ENCODE data around the gene RGS7. TPM values are rescaled to one million over a fixed set of nuclear protein-coding genes. Genes with fewer than 3 reads are reported as not detected.

Gene RGS7
- total and polyA plus RNA-seq, 2 of the 4 experiments (the other 2 are of a cell fraction), result 0.58 to 0.72 TPM

GRCh38 chr1:241063276-241063675 lies 293.7 kb downstream of the RGS7 start:
- Histone ChIP-seq H3K9me1 (ENCODE audit: insufficient read depth, low read length) (no peaks in the 10 kb centered on the region), H3K36me3 (ENCODE audit: control insufficient read depth, insufficient read depth, low read length) (no peaks in the 10 kb centered on the region), H2BK5ac (ENCODE audit: low read depth, low read length, poor library complexity, severe bottlenecking) (no peak overlapping the region), H3K23ac (ENCODE audit: low read depth, low read length) (no peak overlapping the region), H3K79me1 (ENCODE audit: low read depth in 1 of 2, low read length in 2 of 2) (no peaks in the 10 kb centered on the region), H4K8ac (ENCODE audit: low read depth in 2 of 2, low read length in 2 of 2) (no peak overlapping the region), H3K14ac (replicated peaks; ENCODE audit: low read depth, low read length) (no peak overlapping the region), H3K27ac (ENCODE audit: insufficient read depth, low read length) (no peak overlapping the region), H3K4ac (ENCODE audit: low read depth, low read length) (no peak overlapping the region), H3K4me3 (ENCODE audit: insufficient read depth, low read depth, low read length) (no peak overlapping the region), H2BK120ac (ENCODE audit: low read depth, low read length) (no peak overlapping the region), H3K9me3 (ENCODE audit: control insufficient read depth, insufficient read depth, low read length) (peaks cover 7% of the 10 kb centered on the region; the same call in 1 of the 2 replicates), H2BK20ac (ENCODE audit: low read depth, low read length) (no peak overlapping the region), H3K27me3 (ENCODE audit: control insufficient read depth, insufficient read depth, low read length) (no peaks in the 10 kb centered on the region), H2AK9ac (replicated peaks; ENCODE audit: low read depth, low read length, poor library complexity) (no peak overlapping the region), H3K4me1 (ENCODE audit: control insufficient read depth, insufficient read depth, low read length) (no peaks in the 10 kb centered on the region), H3K56ac (ENCODE audit: extremely low read depth, insufficient read depth, low read length) (no peak overlapping the region), H3K4me2 (ENCODE audit: low read depth, low read length) (no peak overlapping the region), H4K20me1 (ENCODE audit: insufficient read depth, low read length) (no peaks in the 10 kb centered on the region), H3K18ac (ENCODE audit: low read depth, low read length) (no peak overlapping the region), H2BK15ac (ENCODE audit: low read depth, low read length) (no peak overlapping the region), H3K9ac (ENCODE audit: low read depth, low read length) (no peak overlapping the region), H4K91ac (ENCODE audit: insufficient read depth, low read depth, low read length) (no peak overlapping the region), H2AK5ac (ENCODE audit: low read depth, low read length) (no peak overlapping the region), H2AFZ (replicated peaks; ENCODE audit: low read length, poor library complexity) (no peak overlapping the region), H4K5ac (ENCODE audit: low read depth, low read length) (no peak overlapping the region)
- POLR2A ChIA-PET (ENCODE audit: unreplicated experiment), result no interaction called here
- intact Hi-C loops (cut with micrococcal nuclease), result no loop called here
- no CpG with 5 or more reads among the region's 5 CpGs for WGBS, 2 experiments (ENCODE audit: extremely low coverage in 2 of 2, insufficient read length in 1 of 2)
- dilution Hi-C loops (cut with HindIII; ENCODE audit: low sequenced_read_pairs, unreplicated experiment), result no loop called here
- in situ Hi-C loops (cut with MboI; ENCODE audit: low sequenced_read_pairs), result no loop called here
- DNase-seq (no peak), ATAC-seq (ENCODE audit: low read depth) (no peak)
- no peak for TF ChIP-seq RAD21 (IDR thresholded peaks at IDR 0.05; ENCODE audit: low read length)
- TF ChIP-seq FOS (IDR thresholded peaks at IDR 0.05; ENCODE audit: low read depth, low read length), result no peak
- no TSS peak for BruUV-seq (replicated peaks)
- CTCF ChIA-PET, result no interaction called here

All from IMR-90 (cell line).